Measurements from ENCODE around the gene TRIM65.

GRCh38 chr17:75889454-75889853 lies 7.3 kb downstream of the TRIM65 start:
- TF ChIP-seq POLR2A (IDR thresholded peaks at IDR 0.05; ENCODE audit: extremely low read depth, insufficient read length) (no peak), CTCF (IDR thresholded peaks at IDR 0.05; ENCODE audit: low read depth, low read length) (no peak), MAX (IDR thresholded peaks at IDR 0.05; ENCODE audit: low read depth, low read length) (no peak)
